HG03558 (cell line): ENCODE measurements around the gene TAMALIN.
"Not testable (repeated sequence)": the region's sequence is repeated elsewhere in the genome, so short reads cannot be mapped to it uniquely, and the experiment has no call there.

Experiments
- ATAC-seq: cut with Tn5 transposase; IDR thresholded peaks from one replicate; pipeline ENCODE4 v1.9.1; 2021; ENCODE audit warnings: moderate number of reproducible peaks; ENCODE audit not compliant: unreplicated experiment; ENCODE audit errors: extremely low read depth

TAMALIN gene

DNA sequence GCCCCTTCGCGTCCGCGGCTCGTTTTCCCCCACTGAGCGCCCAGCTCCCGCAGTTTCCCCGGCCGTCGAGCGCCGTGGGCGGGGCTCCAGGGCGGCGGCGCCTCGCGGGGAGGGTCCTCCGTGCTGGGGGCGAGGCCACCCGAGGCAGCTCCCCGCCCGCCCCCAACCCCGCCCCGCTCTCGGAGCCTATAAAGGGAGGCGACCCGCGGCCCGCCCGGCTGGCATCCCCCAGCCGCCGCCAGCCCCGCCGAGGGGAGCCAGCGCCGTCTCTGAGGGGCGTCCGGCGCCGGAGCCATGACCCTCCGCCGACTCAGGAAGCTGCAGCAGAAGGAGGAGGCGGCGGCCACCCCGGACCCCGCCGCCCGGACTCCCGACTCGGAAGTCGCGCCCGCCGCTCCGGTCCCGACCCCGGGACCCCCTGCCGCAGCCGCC is at the start of gene TAMALIN:
TAMALIN (plus strand) TSS at position 221 of the 432 bp plus-strand sequence; CDS start at position 295, 74 bp downstream.
- ATAC-seq: no peak

DNA sequence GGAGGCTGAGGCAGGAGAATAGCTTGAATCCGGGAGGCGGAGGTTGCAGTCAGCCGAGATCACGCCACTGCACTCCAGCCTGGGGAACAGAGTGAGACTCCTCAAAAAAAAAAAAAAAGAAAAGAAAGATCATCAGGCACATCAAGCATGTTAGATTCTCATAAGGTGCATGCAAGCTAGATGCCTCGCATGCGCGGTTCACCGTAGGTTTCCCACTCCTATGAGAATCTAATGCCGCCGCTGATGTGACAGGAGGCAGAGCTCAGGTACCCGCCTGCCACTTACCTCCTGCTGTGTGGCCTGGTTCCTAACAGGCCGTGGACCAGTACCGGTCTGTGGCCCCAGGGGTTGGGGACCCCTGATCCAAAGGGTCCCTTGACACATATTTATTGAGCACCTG is 48.2 kb upstream of the TAMALIN start:
- ATAC-seq: no peak

DNA sequence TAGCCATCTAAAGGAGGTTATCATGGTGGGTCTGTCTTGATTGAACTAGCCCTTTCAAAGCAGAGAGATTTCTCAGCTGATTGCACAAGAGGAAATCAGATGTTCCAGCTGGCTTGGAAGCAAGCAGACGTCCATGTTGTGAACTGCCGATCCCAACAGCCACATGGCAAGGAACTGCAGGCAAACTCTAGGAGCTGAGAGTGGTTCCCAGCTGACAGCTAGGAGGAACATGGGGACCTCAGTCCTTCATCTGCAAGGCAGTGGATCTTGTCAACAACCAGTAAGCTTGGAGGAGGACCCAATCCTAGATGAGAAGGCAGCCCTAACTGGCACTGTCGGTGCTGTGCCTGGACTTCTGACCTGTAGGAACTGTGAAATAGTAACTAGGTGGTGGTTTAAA is 47.5 kb upstream of the TAMALIN start:
- ATAC-seq: no peak

DNA sequence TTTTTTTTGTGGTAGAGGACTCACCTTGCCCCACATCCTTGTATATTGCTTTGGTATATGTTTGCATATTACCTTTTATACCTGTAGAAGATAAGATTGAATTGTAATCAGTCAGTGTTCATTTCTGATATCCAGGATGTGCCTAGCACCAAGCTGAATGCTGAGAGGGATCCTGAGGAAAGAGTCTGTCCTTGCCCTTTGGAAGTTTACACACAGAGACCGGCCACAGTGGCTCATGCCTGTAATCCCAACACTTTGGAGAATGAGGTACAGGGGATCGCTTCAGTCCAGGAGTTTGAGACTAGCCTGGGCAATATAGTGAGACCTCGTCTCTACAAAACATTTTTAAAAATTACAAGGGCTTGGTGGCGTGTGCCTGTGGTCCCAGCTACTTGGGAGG is 46.8 kb upstream of the TAMALIN start:
- no peak for ATAC-seq

DNA sequence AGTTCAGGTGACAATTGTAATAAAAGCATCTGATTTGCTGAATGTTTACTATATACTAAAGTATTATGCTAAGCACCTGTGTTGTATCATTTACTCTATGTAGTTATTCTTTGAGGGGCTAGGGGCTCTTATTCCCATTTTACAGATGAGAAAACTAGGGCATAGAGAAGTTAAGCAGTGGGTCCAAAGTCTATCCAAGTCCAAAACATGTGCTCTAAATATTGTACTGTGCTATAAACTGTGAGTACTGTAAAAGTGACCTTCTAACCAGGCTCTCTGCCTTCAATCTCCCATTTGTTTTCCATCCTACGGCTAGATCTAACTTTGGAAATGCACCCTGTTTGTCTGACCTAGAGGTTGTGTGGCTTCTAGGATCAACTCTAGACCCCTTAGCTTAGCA is 46.3 kb upstream of the TAMALIN start:
- ATAC-seq: no peak

DNA sequence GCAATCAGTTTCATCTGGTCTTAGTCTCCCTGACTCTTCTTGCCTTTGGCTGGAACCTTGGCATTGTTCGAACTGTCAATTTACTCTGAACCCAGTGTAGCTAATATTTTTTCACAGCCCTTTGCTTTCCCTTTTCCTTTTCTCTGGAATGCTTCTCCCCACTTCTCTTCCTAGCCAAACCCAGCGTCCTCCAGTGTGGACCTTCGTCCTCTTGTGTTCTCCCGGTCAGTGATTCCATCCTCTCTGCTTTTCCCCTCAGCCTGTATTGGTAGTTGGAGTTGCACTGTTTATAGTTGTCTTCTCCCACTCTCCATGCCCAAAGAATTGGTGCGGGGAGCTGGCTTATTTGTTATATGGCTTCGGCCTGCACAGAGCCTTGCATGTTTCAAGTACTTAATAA is 45.9 kb upstream of the TAMALIN start:
- no peak for ATAC-seq

DNA sequence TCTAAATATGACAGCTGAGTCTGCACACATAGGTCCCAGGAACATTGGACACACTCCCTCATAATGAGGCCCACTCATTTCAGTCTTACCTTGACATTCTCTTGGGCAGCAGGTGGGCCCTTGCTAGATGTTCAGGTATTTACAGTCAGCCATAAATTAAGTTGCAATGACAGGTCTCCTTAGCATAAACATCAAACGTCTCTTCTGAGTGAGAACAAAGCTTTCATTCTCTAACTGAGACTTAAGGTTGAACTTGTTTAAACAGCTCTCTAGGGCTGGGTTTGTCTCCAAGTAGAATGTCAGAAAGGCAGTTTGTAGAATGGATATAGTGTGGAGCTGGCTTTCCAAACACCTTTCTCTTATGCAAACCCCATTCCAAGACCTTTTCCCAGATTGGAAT is 44.9 kb upstream of the TAMALIN start:
- no peak for ATAC-seq

DNA sequence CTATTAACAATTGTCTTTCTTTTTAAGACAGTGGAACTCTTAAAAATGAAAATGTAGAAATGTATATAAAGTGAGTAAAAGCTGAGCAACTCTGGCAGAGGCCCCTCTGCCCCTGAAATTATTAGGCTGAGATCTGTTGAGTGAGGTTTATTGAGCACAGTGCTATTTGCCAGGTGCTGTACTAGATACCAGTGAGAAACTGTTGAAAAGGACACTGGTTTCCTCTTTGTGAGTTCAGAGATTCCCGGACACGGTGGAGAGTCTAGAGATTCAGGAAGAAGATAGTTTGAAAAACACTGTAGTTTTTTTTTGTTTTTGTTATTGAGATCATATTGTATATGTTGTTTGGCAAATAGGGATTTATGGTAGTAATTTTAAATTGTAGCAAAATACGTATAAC is 44.0 kb upstream of the TAMALIN start:
- no peak for ATAC-seq

DNA sequence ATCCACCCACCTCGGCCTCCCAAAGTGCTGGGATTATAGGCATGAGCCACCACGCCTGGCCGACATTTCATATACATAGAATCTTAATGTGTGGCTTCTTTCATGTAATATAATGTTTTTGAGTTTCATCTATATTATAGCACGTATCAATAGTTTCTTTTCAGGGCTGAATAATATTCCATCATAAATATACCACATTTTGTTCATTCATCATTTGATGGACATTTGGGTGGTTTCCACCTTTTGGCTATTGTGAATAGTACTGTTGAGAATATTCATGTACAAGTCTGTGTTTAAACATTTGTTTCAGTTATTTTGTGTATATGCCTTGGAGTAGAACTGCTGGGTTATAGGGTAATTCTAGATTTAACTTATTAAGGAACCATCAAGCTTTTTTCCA is 43.3 kb upstream of the TAMALIN start:
- no peak for ATAC-seq

DNA sequence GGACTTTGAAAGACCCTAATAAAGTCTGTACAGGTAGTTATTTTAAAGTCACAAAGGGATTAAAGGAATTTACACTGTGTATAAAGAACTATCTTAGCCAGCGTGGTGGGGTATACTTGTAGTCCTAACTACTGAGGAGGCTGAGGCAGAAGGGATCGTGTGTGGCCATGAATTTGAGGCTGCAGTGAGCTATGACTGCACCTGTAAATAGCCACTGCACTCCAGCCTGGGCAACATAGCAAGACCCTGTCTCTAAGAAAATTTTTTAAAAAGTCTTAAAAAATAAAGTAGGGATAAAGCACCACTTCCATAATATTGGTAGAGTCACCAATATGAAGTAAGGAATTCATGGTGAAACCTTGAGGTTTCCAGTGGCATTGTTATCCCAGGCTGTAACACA is 37.1 kb upstream of the TAMALIN start:
- no peak for ATAC-seq

DNA sequence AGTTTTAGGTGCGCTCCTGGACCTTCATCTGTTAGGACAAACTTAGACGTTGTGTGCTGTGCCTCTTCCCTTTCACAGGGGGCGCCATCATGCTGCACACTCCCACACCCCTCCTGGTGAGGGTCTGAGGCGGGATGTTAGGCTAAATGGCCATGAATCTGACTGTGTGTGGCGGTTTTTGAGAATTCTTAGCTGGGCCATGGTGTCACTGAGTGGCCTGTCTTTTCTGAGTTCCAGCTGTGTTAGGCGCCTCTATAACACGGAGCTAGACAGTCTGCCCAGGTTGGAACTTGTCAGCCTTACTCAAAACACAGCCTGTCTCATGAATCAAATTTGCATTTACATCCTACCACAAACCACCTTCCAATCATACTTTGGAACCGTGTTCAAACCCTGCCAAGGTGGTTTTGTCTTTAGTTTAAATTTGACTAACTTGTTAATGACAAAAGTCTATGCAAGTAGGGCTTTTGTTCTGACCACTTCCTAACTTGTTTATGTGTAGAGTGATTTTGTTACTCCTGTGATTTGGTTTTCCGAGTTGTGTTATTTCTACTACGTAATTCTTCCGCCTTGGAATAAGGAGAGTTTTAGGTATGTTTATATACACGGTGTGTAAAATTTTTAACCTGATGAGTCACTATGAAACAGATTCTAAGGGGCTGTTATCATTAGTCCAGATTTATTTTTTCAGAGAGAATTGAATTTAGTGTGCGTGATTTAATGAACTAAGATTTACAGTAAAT is 35.7 kb upstream of the TAMALIN start:
- peak; percentile 78 for ATAC-seq

DNA sequence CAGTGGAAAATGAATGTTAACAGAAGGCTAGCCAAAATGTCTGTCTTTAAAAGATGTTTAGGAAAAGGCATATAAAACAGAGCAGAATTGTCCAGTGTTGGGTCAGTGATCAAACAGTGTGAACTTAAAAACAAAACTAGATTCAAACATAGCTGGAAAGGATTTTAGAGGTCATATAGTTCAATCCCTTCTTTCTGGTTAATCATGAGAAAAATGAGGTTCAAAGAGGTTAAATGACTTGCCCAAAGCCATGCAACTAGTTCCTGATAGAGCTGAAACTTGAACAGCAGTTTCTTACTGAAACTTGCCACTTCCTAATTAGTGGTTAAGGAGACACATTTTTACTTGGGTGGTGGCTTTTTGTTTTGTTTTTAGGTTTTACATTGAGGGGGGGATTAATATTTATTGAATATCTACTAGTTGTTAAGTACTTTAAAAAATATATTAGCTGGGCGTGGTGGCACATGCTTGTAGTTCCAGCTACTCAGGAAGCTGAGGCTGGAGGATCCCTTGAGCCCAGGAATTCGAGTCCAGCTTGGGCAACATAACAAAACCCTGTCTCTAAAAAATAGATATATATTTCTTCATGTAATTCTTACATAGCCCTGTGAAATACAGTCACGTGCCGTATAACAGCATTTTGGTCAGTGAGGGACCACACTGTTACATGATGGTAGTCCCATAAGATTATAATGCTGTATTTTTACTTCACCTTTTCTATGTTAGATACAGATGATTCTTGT is 34.9 kb upstream of the TAMALIN start:
- no peak for ATAC-seq

DNA sequence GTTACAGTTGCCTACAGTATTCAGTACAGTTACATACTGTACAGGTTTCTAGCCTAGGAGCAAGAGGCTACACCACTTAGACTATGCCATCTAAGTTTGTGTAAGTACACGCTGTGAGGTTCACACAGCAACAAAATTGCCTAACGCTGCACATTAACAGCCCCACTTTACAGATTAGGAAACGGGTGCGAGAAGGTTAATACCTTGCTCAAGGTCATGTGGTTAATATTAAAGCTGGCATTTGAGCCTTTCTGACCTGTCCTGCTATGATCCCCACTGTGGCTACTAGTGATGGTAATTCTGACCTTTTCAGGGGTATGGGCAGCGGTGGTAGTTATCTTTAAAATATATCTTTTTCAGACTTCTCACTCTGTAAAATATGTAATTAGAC is 34.3 kb upstream of the TAMALIN start:
- ATAC-seq: no peak

DNA sequence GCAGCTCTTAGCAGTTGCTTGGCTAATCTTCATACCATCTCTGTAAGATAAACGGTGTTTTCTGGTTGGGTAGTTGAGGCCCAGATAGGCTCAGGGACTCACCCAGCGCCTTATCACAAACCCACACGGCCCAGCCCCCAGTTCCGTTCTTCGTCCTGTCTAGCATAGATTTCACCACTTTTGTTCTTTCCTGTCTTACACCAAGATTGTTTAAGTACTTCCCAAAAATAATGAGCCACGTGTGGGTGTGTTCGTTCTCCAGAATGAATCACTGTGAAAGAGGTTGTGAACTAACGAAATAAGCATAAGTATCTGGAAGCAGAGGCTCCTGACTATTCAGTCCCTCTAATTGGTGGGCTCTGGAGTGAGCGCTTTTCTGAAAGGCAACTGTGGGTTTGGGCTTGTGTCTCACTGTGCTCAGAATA is 33.9 kb upstream of the TAMALIN start:
- ATAC-seq: no peak

DNA sequence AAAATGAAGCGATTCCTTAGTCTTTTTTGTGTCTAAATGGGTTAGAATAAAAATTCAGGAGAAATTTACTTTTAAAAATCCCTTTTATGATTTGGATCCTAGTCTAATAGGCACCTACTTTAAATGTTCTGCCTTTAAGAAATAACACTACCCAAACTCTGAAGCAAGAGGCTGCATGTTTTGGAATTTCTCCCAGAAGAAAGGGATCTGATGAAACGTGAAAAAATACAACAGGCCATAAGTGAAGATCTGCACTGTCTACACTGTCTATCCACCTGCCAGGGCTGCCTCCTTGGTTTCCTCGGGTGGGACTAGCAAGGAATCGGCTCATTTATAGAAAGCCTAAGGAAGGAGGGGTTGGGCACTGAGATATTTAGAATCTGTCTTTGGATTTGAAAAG is 33.2 kb upstream of the TAMALIN start:
- no peak for ATAC-seq

DNA sequence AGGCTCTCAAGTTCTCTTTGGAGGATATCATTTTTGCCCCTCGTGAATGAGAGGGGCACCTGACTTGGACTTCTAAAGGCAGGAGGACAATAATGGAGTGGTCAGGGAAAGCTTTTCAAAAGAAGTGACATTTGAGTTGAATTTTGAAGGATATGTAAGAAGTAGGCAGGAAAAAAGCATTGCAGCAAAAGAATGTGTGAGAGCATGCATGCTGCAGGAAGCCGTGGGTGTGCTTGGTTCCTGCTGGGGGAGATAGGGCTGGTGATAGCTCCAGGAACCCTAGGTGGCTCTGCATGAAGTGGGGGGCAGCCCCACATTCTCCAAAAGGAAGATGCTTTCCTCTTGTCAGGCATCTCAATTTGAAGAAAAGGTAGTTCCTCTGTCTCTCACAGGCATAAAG is 32.1 kb upstream of the TAMALIN start:
- ATAC-seq: no peak

DNA sequence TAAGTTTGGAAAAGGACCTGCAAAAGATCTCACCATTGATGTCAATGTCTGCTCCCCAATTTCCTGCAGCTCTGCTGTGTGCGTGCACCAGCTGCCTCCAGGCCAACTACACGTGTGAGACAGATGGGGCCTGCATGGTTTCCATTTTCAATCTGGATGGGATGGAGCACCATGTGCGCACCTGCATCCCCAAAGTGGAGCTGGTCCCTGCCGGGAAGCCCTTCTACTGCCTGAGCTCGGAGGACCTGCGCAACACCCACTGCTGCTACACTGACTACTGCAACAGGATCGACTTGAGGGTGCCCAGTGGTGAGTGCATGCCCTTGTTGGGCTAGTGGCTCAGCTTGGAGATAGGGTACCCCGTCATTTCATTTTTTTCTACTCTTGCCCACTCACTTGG is 31.6 kb upstream of the TAMALIN start:
- ATAC-seq: no peak

DNA sequence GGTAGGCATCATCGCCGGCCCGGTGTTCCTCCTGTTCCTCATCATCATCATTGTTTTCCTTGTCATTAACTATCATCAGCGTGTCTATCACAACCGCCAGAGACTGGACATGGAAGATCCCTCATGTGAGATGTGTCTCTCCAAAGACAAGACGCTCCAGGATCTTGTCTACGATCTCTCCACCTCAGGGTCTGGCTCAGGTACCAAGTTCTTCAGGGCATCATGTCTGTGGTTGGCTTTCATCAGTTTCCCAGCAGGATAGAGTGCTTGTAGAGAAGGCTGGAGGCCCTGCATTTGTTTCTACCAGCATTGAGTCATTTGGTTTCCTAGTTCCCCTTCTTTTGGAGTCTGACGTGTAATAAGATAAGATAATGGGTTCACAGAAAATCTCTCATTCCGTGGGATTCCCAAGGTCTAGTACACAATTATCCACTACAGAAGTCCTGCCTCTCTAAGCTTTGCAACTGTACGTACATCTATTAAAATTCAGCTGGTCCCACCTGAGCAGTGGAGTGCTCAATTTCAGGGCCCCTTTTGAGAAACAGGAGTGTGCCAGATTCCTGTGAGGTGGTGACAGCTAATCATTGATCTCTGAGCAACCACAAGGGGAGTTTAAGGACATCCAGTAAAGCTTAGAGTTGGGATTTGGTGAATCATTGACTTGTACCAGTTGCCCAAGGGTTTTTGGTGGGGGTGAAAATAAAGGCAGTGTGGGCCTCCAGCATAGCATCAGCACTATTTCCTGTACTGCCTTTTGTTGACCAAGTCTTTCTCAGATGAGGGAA is 30.2 kb upstream of the TAMALIN start:
- ATAC-seq: no peak

DNA sequence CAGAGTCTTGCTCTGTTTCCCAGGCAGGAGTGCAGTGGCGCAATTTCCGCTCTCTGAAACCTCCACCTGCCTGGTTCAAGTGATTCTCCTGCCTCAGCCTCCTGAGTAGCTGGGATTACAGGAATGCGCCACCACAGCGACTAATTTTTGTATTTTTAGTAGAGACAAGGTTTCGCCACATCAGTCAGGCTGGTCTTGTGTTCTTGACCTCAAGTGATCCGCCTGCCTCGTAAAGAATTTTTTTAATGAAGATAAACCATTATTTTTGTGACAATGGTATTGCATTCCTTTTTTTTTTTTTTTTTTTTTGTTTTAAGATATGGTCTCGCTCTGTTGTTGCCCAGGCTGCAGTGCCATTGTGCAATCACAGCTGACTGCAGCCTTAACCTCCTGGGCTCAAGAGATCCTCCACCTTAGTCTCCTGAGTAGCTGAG is 29.4 kb upstream of the TAMALIN start:
- no peak for ATAC-seq

DNA sequence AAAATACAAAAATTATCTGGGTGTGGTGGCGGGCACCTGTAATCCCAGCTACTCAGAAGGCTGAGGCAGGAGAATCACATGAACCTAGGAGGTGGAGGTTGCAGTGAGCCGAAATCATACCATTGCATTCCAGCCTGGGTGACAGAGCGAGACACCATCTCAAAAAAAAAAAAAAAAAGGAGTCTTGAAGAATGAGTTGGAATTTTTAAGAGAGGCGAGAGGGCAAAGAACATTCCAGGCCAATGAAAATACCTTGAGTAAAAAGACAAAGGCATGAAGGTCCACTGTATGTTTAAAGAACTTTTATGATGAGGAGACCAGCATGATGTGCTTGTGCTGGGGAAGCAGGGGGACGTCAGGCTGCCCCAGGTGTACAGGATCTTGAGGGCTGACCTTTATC is 27.4 kb upstream of the TAMALIN start:
- not testable (repeated sequence) for ATAC-seq
